ENCODE data around the gene PABPN1L. TPM values are rescaled to one million over a fixed set of nuclear protein-coding genes. Genes with fewer than 3 reads are reported as not detected.

The PABPN1L gene
- total and polyA plus RNA-seq, 2 donors: 0.09 to 0.34 TPM

- whole genome bisulfite sequencing: 95% methylated on average over 21 of the region's 21 CpGs
- no peak overlapping the region for H3K27ac ChIP-seq (ENCODE audit: low read depth in 1 of 2, low read length in 1 of 2)
- no peak for DNase-seq (ENCODE audit: low read depth in 6 of 9, low spot score in 9 of 9)
- no peaks in the 10 kb centered on the region for H3K9me3 ChIP-seq (ENCODE audit: control insufficient read depth in 2 of 2, insufficient read depth in 1 of 2, low read length in 1 of 2)
- H3K4me1 ChIP-seq (ENCODE audit: control insufficient read depth in 2 of 2, insufficient read depth in 2 of 2, low read length in 2 of 2): no peaks in the 10 kb centered on the region
- H3K4me3 ChIP-seq (ENCODE audit: low read length in 2 of 2): no peak overlapping the region
- no peaks in the 10 kb centered on the region for H3K27me3 ChIP-seq (ENCODE audit: control insufficient read depth in 2 of 2, insufficient read depth in 1 of 2, low read length in 1 of 2)
- H3K36me3 ChIP-seq (ENCODE audit: control insufficient read depth in 2 of 2, insufficient read depth in 2 of 2, low read length in 1 of 2): peaks cover 7 to 9% of the 10 kb centered on the region in 2 donors
Measured at GRCh38 chr16:88848557-88848956, 17.9 kb downstream of the PABPN1L start.

GRCh38 chr16:88847654-88848053, 18.8 kb downstream of the PABPN1L start:
- WGBS: 92% methylated on average over 18 of the region's 18 CpGs

DNA sequence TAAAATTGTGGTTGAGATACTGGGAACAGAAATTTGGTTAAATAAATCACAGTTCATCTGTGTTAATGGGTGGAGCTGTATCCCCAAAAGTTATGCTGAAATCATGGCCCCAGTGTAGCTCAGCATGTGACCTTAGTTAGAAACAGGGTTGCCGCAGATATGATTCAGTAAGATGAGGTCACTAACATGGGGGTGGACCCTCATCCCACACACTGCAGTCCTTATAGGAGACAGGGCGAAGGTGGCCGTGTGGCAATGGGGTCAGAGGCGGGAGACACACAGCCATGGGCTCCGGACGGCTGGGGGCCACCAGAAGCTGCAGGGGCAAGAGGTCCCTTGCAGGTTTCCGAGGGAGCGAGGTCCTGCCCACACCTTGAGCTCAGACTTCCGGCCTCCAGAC, 20.4 kb downstream of the PABPN1L start:
- peaks cover 7 to 9% of the 10 kb centered on the region in 2 donors for H3K36me3 ChIP-seq (ENCODE audit: control insufficient read depth in 2 of 2, insufficient read depth in 2 of 2, low read length in 1 of 2)
- no peak for DNase-seq (ENCODE audit: low read depth in 6 of 9, low spot score in 9 of 9)
- 98% methylated on average over 9 of the region's 9 CpGs for WGBS

More at GRCh38 chr16:88847654-88848053, 18.8 kb downstream of the PABPN1L start:
- Histone ChIP-seq H3K9me3 (ENCODE audit: control insufficient read depth in 2 of 2, insufficient read depth in 1 of 2, low read length in 1 of 2) (no peaks in the 10 kb centered on the region), H3K27me3 (ENCODE audit: control insufficient read depth in 2 of 2, insufficient read depth in 1 of 2, low read length in 1 of 2) (no peaks in the 10 kb centered on the region), H3K36me3 (ENCODE audit: control insufficient read depth in 2 of 2, insufficient read depth in 2 of 2, low read length in 1 of 2) (peaks cover 7 to 9% of the 10 kb centered on the region in 2 donors), H3K4me3 (ENCODE audit: low read length in 2 of 2) (no peak overlapping the region), H3K4me1 (ENCODE audit: control insufficient read depth in 2 of 2, insufficient read depth in 2 of 2, low read length in 2 of 2) (no peaks in the 10 kb centered on the region), H3K27ac (ENCODE audit: low read depth in 1 of 2, low read length in 1 of 2) (no peak overlapping the region)
- no peak for DNase-seq (ENCODE audit: low read depth in 6 of 9, low spot score in 9 of 9)

GRCh38 chr16:88844419-88845036, 21.9 kb downstream of the PABPN1L start:
- no peaks in the 10 kb centered on the region for H3K27me3 ChIP-seq (ENCODE audit: control insufficient read depth in 2 of 2, insufficient read depth in 1 of 2, low read length in 1 of 2)
- no peaks in the 10 kb centered on the region for H3K9me3 ChIP-seq (ENCODE audit: control insufficient read depth in 2 of 2, insufficient read depth in 1 of 2, low read length in 1 of 2)
- H3K36me3 ChIP-seq (ENCODE audit: control insufficient read depth in 2 of 2, insufficient read depth in 2 of 2, low read length in 1 of 2): peaks cover 9 to 11% of the 10 kb centered on the region in 2 donors
- no peaks in the 10 kb centered on the region for H3K4me1 ChIP-seq (ENCODE audit: control insufficient read depth in 2 of 2, insufficient read depth in 2 of 2, low read length in 2 of 2)
- H3K4me3 ChIP-seq (ENCODE audit: low read length in 2 of 2): no peak overlapping the region
- 83% methylated on average over 11 of the region's 11 CpGs for whole genome bisulfite sequencing
- H3K27ac ChIP-seq (ENCODE audit: low read depth in 1 of 2, low read length in 1 of 2): no peak overlapping the region
- DNase-seq (ENCODE audit: low read depth in 6 of 9, low spot score in 9 of 9): no peak

More for the DNA sequence above, 20.4 kb downstream of the PABPN1L start:
- no peak overlapping the region for H3K4me3 ChIP-seq (ENCODE audit: low read length in 2 of 2)
- no peaks in the 10 kb centered on the region for H3K4me1 ChIP-seq (ENCODE audit: control insufficient read depth in 2 of 2, insufficient read depth in 2 of 2, low read length in 2 of 2)
- no peaks in the 10 kb centered on the region for H3K27me3 ChIP-seq (ENCODE audit: control insufficient read depth in 2 of 2, insufficient read depth in 1 of 2, low read length in 1 of 2)
- no peaks in the 10 kb centered on the region for H3K9me3 ChIP-seq (ENCODE audit: control insufficient read depth in 2 of 2, insufficient read depth in 1 of 2, low read length in 1 of 2)
- H3K27ac ChIP-seq (ENCODE audit: low read depth in 1 of 2, low read length in 1 of 2): no peak overlapping the region

DNA sequence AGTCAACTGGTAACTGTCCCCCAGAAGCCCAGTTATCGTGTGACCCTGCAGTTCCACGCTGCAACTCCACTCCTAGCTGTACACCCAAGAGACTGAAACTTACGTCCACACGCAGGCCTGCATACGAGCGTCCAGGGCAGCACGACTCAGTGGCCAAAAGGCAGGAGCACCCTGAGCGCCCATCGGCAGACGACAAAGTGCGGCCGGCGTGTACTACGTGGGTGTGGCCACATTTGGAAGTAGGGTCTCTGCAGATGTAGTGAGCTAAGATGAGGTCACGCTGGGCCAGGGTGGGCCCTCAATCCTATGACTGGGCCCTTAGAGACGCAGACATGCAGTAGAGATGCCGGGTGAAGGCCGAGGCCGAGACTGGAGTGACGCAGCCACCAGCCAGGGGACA, 23.2 kb downstream of the PABPN1L start:
- Histone ChIP-seq H3K27ac (ENCODE audit: low read depth in 1 of 2, low read length in 1 of 2) (no peak overlapping the region), H3K36me3 (ENCODE audit: control insufficient read depth in 2 of 2, insufficient read depth in 2 of 2, low read length in 1 of 2) (peaks cover 11 to 15% of the 10 kb centered on the region in 2 donors), H3K9me3 (ENCODE audit: control insufficient read depth in 2 of 2, insufficient read depth in 1 of 2, low read length in 1 of 2) (no peaks in the 10 kb centered on the region), H3K27me3 (ENCODE audit: control insufficient read depth in 2 of 2, insufficient read depth in 1 of 2, low read length in 1 of 2) (no peaks in the 10 kb centered on the region), H3K4me1 (ENCODE audit: control insufficient read depth in 2 of 2, insufficient read depth in 2 of 2, low read length in 2 of 2) (no peaks in the 10 kb centered on the region), H3K4me3 (ENCODE audit: low read length in 2 of 2) (no peak overlapping the region)
- no peak for DNase-seq (ENCODE audit: low read depth in 6 of 9, low spot score in 9 of 9)
- WGBS: 93% methylated on average over 20 of the region's 20 CpGs

DNA sequence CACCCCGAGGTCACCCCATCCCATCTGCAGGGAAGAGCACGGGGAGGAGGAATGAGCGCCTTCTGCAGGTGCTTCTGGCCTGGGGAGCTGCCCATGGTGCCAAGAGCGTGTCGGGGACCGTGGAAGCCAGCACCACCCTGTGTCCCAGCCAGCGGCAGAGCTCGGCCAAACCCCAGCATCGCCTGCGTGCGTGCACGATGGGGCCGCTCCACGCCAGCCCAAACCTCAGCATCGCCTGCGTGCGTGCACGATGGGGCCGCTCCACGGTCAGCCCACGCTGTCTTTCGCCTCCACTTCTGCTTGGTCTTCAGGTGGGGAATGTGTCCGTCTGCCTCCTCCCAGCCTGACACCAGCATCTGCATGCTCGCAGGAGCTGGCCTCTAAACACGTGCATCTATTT, 23.7 kb downstream of the PABPN1L start:
- no peaks in the 10 kb centered on the region for H3K27me3 ChIP-seq (ENCODE audit: control insufficient read depth in 2 of 2, insufficient read depth in 1 of 2, low read length in 1 of 2)
- no peak overlapping the region for H3K27ac ChIP-seq (ENCODE audit: low read depth in 1 of 2, low read length in 1 of 2)
- no peak overlapping the region for H3K4me3 ChIP-seq (ENCODE audit: low read length in 2 of 2)
- H3K4me1 ChIP-seq (ENCODE audit: control insufficient read depth in 2 of 2, insufficient read depth in 2 of 2, low read length in 2 of 2): no peaks in the 10 kb centered on the region
- DNase-seq (ENCODE audit: low read depth in 6 of 9, low spot score in 9 of 9): no peak
- H3K9me3 ChIP-seq (ENCODE audit: control insufficient read depth in 2 of 2, insufficient read depth in 1 of 2, low read length in 1 of 2): no peaks in the 10 kb centered on the region
- H3K36me3 ChIP-seq (ENCODE audit: control insufficient read depth in 2 of 2, insufficient read depth in 2 of 2, low read length in 1 of 2): peaks cover 11 to 15% of the 10 kb centered on the region in 2 donors
- 98% methylated on average over 25 of the region's 25 CpGs for WGBS

DNA sequence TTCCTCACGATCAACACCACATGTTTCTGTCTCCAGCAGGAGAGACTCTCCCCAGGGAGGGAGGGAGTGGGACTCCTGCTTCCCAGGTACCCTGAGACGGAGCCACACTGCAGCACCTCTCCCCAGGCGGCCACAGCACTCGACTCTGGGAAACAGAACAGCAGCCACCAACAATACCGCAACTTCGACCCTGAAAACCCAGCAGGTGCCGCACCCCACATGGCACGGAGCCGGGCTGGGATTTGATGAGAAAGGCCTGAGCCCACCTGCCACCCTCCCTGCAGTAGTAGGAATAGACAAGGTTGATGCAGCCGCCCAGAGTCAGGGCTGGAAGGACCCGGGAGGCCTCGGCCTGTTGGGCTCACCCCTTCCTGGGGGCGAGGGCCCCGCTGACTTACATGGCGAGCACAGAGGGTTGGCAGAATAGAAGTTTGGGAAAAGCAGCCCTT, 24.1 kb downstream of the PABPN1L start:
- DNase-seq (ENCODE audit: low read depth in 6 of 9, low spot score in 9 of 9): no peak
- Histone ChIP-seq H3K27me3 (ENCODE audit: control insufficient read depth in 2 of 2, insufficient read depth in 1 of 2, low read length in 1 of 2) (no peaks in the 10 kb centered on the region), H3K36me3 (ENCODE audit: control insufficient read depth in 2 of 2, insufficient read depth in 2 of 2, low read length in 1 of 2) (peaks cover 11 to 15% of the 10 kb centered on the region in 2 donors), H3K4me1 (ENCODE audit: control insufficient read depth in 2 of 2, insufficient read depth in 2 of 2, low read length in 2 of 2) (no peaks in the 10 kb centered on the region), H3K4me3 (ENCODE audit: low read length in 2 of 2) (no peak overlapping the region), H3K27ac (ENCODE audit: low read depth in 1 of 2, low read length in 1 of 2) (no peak overlapping the region), H3K9me3 (ENCODE audit: control insufficient read depth in 2 of 2, insufficient read depth in 1 of 2, low read length in 1 of 2) (no peaks in the 10 kb centered on the region)
- 84% methylated on average over 15 of the region's 15 CpGs for WGBS

GRCh38 chr16:88841521-88842307, 24.7 kb downstream of the PABPN1L start:
- H3K9me3 ChIP-seq (ENCODE audit: control insufficient read depth in 2 of 2, insufficient read depth in 1 of 2, low read length in 1 of 2): no peaks in the 10 kb centered on the region
- H3K27ac ChIP-seq (ENCODE audit: low read depth in 1 of 2, low read length in 1 of 2): no peak overlapping the region
- DNase-seq (ENCODE audit: low read depth in 6 of 9, low spot score in 9 of 9): no peak
- no peaks in the 10 kb centered on the region for H3K27me3 ChIP-seq (ENCODE audit: control insufficient read depth in 2 of 2, insufficient read depth in 1 of 2, low read length in 1 of 2)
- H3K36me3 ChIP-seq (ENCODE audit: control insufficient read depth in 2 of 2, insufficient read depth in 2 of 2, low read length in 1 of 2): peaks cover 11 to 15% of the 10 kb centered on the region in 2 donors
- H3K4me1 ChIP-seq (ENCODE audit: control insufficient read depth in 2 of 2, insufficient read depth in 2 of 2, low read length in 2 of 2): no peaks in the 10 kb centered on the region
- no peak overlapping the region for H3K4me3 ChIP-seq (ENCODE audit: low read length in 2 of 2)
- 97% methylated on average over 40 of the region's 40 CpGs for WGBS

GRCh38 chr16:88840600-88841215, 25.8 kb downstream of the PABPN1L start:
- Histone ChIP-seq H3K4me3 (ENCODE audit: low read length in 2 of 2) (no peak overlapping the region), H3K27ac (ENCODE audit: low read depth in 1 of 2, low read length in 1 of 2) (no peak overlapping the region), H3K4me1 (ENCODE audit: control insufficient read depth in 2 of 2, insufficient read depth in 2 of 2, low read length in 2 of 2) (no peaks in the 10 kb centered on the region), H3K36me3 (ENCODE audit: control insufficient read depth in 2 of 2, insufficient read depth in 2 of 2, low read length in 1 of 2) (peaks cover 11 to 15% of the 10 kb centered on the region in 2 donors), H3K27me3 (ENCODE audit: control insufficient read depth in 2 of 2, insufficient read depth in 1 of 2, low read length in 1 of 2) (no peaks in the 10 kb centered on the region), H3K9me3 (ENCODE audit: control insufficient read depth in 2 of 2, insufficient read depth in 1 of 2, low read length in 1 of 2) (no peaks in the 10 kb centered on the region)
- no peak for DNase-seq (ENCODE audit: low read depth in 6 of 9, low spot score in 9 of 9)
- 97% methylated on average over 30 of the region's 30 CpGs for WGBS
